T-helper 2 cell treated with Interferon-gamma antibody and Interleukin-4, amounts not matched to agents 100 ng/mL and 5 ng/mL, for 36 hours (primary cell): ENCODE measurements around the gene GMNN. TPM values are rescaled to one million over a fixed set of nuclear protein-coding genes. Genes with fewer than 3 reads are reported as not detected.

Source experiments
- total RNA-seq: library from RNA; stranded (reverse); gene quantifications from 2 replicates; pipeline ENCODE4 v1.2.3, GENCODE V29; 2022

The GMNN gene
- total RNA-seq, 1 donor from 2014 or later: 69.0 TPM

Other genes starting within 250 kb of the GMNN start
- 0.05 TPM in 1 of 2 replicates, not detected in the other for gene KIAA0319, start 128.7 kb upstream of the GMNN start, total RNA-seq
- 43.4 and 46.5 TPM in 2 replicates for gene TDP2, start 108.0 kb upstream of the GMNN start, total RNA-seq
- 21.3 and 24.4 TPM in 2 replicates for gene ACOT13, start 107.9 kb upstream of the GMNN start, total RNA-seq
- gene C6orf62, start 55.8 kb upstream of the GMNN start, total RNA-seq: 125 and 126 TPM in 2 replicates
- gene ARMH2, start 24.0 kb downstream of the GMNN start, total RNA-seq: 0.61 and 1.4 TPM in 2 replicates
- 182 and 188 TPM in 2 replicates for gene RIPOR2, start 161.0 kb downstream of the GMNN start, total RNA-seq